SU-DHL-6 (cell line): ENCODE measurements around the gene LRRN4.

ENCODE experiments used
- H2AFZ ChIP-seq: fragments of 200-600 bp; sonication (generic); 2 replicates; pipeline ENCODE4 v1.6.1; 2014; ENCODE audit warnings: low read depth, mild to moderate bottlenecking, moderate library complexity, mixed read lengths, antibody characterized with exemption, low read length; ENCODE audit not compliant: severe bottlenecking
- H3F3A ChIP-seq: fragments of 200-600 bp; shearing (Covaris generic); 2 replicates; pipeline ENCODE4 v1.6.0; 2016; ENCODE audit warnings: antibody characterized with exemption, mild to moderate bottlenecking; ENCODE audit not compliant: insufficient read depth
- H3K27ac ChIP-seq: fragments of 200-600 bp; sonication (generic); 2 replicates; pipeline ENCODE4 v1.5.1; 2016; ENCODE audit warnings: low read depth, mild to moderate bottlenecking, low read length, moderate library complexity, mixed read lengths
- H3K27me3 ChIP-seq: fragments of 200-600 bp; sonication (generic), shearing (Covaris generic); 2 replicates; pipeline ENCODE4 v1.6.0; 2014; ENCODE audit warnings: mild to moderate bottlenecking, low read length
- H3K36me3 ChIP-seq: fragments of 200-600 bp; sonication (generic); 2 replicates; pipeline ENCODE4 v1.6.1; 2014; ENCODE audit warnings: mild to moderate bottlenecking, low read length, mixed read lengths
- H3K4me2 ChIP-seq: fragments of 300-600, 200-600 bp; shearing (Covaris generic), sonication (generic); 2 replicates; pipeline ENCODE4 v1.6.0; 2014; ENCODE audit warnings: low read length, low read depth, mild to moderate bottlenecking; ENCODE audit not compliant: poor library complexity, severe bottlenecking
- H3K4me3 ChIP-seq: fragments of 200-600 bp; sonication (generic); 2 replicates; pipeline ENCODE4 v1.5.1; 2014; ENCODE audit warnings: antibody characterized with exemption, low read length, mild to moderate bottlenecking, mixed read lengths; ENCODE audit not compliant: insufficient read depth, poor library complexity, severe bottlenecking
- H3K79me2 ChIP-seq: fragments of 200-600 bp; sonication (generic); 2 replicates; pipeline ENCODE4 v1.6.1; 2014; ENCODE audit warnings: mild to moderate bottlenecking, low read length, moderate library complexity; ENCODE audit not compliant: insufficient read depth
- H3K9ac ChIP-seq: fragments of 200-600 bp; sonication (generic); 2 replicates; pipeline ENCODE4 v1.7.0; 2014; ENCODE audit warnings: mild to moderate bottlenecking, low read length
- H3K9me2 ChIP-seq: fragments of 200-600 bp; sonication (generic); replicated peaks from 2 replicates; pipeline ENCODE4 v1.6.1; 2014; ENCODE audit warnings: low read length; ENCODE audit not compliant: insufficient read depth
- H3K9me3 ChIP-seq: fragments of 200-600 bp; sonication (generic); 2 replicates; pipeline ENCODE4 v1.6.1; 2014; ENCODE audit warnings: low read length, mixed read lengths; ENCODE audit not compliant: insufficient read depth
- H4K20me1 ChIP-seq: fragments of 200-600 bp; sonication (generic); 2 replicates; pipeline ENCODE4 v1.6.1; 2014; ENCODE audit warnings: low read depth, mild to moderate bottlenecking, antibody characterized with exemption, low read length, moderate library complexity, mixed read lengths
- CTCF ChIP-seq: fragments of 200-600 bp; sonication (generic); IDR thresholded peaks from one replicate; pipeline ENCODE4 v1.5.1; 2017; ENCODE audit warnings: antibody characterized with exemption, mild to moderate bottlenecking, low read length, moderate library complexity; ENCODE audit not compliant: insufficient read depth, poor library complexity, severe bottlenecking
- EZH2phosphoT487 ChIP-seq: fragments of 200-600 bp; sonication (generic), shearing (Covaris generic); conservative IDR thresholded peaks from 2 replicates; pipeline ENCODE4 v1.6.1; 2018; ENCODE audit warnings: mild to moderate bottlenecking, antibody characterized with exemption, low read length, moderate library complexity, mixed read lengths

LRRN4 gene

DNA sequence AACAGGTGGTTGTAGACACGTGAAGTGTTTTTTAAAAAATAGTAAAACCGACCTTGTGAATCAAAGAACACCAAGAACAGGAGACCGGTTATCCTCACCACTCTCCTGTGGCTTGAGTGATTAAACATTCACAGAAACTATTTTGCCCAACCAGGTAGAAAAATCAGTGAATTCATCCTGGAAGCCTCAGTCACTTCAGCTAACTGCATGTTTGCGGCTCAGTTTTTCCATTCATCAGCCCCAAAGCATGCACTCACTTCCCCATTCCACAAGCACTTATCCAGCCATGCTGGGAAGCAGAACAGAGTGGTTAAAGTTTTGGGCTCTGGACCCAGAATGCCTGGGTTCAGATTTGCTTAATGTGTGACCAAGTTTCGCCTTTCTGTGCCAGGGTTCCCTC is 2.4 kb downstream of the LRRN4 start:
- no peaks in the 10 kb centered on the region for H3K9me2 ChIP-seq
- H3K27me3 ChIP-seq: no peaks in the 10 kb centered on the region
- H3K36me3 ChIP-seq: no peaks in the 10 kb centered on the region
- H3K27ac ChIP-seq: no peak overlapping the region
- H4K20me1 ChIP-seq: no peaks in the 10 kb centered on the region
- no peak overlapping the region for H3K9ac ChIP-seq
- TF ChIP-seq EZH2phosphoT487 (no peak), CTCF (no peak)
- no peak overlapping the region for H3K4me2 ChIP-seq
- no peaks in the 10 kb centered on the region for H3K9me3 ChIP-seq
- H3K4me3 ChIP-seq: no peak overlapping the region
- H3K79me2 ChIP-seq: no peaks in the 10 kb centered on the region
- H2AFZ ChIP-seq: no peak overlapping the region
- no peaks in the 10 kb centered on the region for H3F3A ChIP-seq

DNA sequence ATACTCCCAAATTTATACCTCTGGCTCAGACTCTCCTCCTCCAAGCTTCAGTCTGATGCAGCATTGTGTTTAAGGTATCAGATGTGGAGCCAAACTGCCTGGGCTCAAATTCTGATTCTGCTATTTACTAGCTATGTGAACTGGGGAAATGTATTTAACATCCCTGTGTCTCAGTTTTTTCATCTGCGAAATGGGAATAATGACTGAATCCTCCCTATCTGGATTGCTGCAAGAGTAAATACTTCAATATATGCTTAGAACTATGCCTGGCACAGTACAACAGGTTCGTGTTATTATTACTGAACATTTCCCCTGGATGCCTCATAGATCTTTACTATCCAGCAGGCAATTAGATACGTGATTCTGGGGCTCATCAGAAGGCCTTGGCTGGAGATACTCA is 5.5 kb downstream of the LRRN4 start:
- no peaks in the 10 kb centered on the region for H4K20me1 ChIP-seq
- no peak overlapping the region for H3K4me2 ChIP-seq
- H3K9ac ChIP-seq: no peak overlapping the region
- H3K79me2 ChIP-seq: no peaks in the 10 kb centered on the region
- H3F3A ChIP-seq: no peaks in the 10 kb centered on the region
- H3K9me2 ChIP-seq: no peaks in the 10 kb centered on the region
- H3K36me3 ChIP-seq: no peaks in the 10 kb centered on the region
- no peak overlapping the region for H2AFZ ChIP-seq
- no peaks in the 10 kb centered on the region for H3K27me3 ChIP-seq
- H3K27ac ChIP-seq: no peak overlapping the region
- TF ChIP-seq EZH2phosphoT487 (no peak), CTCF (no peak)
- H3K4me3 ChIP-seq: no peak overlapping the region
- no peaks in the 10 kb centered on the region for H3K9me3 ChIP-seq

- Histone ChIP-seq H3K79me2 (no peaks in the 10 kb centered on the region), H3K9ac (no peak overlapping the region), H3K4me3 (no peak overlapping the region), H3K4me2 (no peak overlapping the region), H2AFZ (no peak overlapping the region), H3K9me2 (no peaks in the 10 kb centered on the region), H3K27ac (no peak overlapping the region), H3K9me3 (no peaks in the 10 kb centered on the region), H3K27me3 (no peaks in the 10 kb centered on the region), H3K36me3 (no peaks in the 10 kb centered on the region), H3F3A (no peaks in the 10 kb centered on the region), H4K20me1 (no peaks in the 10 kb centered on the region)
- TF ChIP-seq CTCF (no peak), EZH2phosphoT487 (no peak)
These were observed 7.4 kb downstream of the LRRN4 start for GRCh38 chr20:6046432-6046831.

DNA sequence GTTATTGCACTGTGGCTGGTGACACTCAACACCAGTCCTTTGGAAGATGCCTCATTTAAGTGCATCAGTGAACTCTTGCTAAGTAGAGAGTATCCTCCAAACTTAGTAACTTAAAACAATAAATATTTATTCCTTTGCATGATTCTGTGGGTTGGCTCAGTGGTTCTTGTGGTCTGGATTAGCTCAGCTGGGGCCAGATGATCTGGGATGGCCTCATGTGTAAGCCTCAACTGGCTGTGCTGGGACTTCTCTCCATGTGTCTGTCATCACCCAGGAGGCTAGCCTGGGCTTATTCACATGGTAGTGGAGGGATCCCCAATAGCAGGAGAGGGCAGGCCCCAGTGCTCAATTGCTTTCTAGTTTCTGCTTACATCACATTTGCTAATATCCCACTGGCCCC is 8.3 kb downstream of the LRRN4 start:
- Histone ChIP-seq H3K9me2 (no peaks in the 10 kb centered on the region), H3K79me2 (no peaks in the 10 kb centered on the region), H2AFZ (no peak overlapping the region), H3K9ac (no peak overlapping the region), H3K27me3 (no peaks in the 10 kb centered on the region), H3K27ac (no peak overlapping the region), H3F3A (no peaks in the 10 kb centered on the region), H3K4me2 (no peak overlapping the region), H4K20me1 (no peaks in the 10 kb centered on the region), H3K36me3 (no peaks in the 10 kb centered on the region), H3K9me3 (no peaks in the 10 kb centered on the region), H3K4me3 (no peak overlapping the region)
- TF ChIP-seq EZH2phosphoT487: no peak
- TF ChIP-seq CTCF: no peak
